MM.1S (cell line): ENCODE measurements around the gene RAPGEFL1.

Experiments used
- DNase-seq: peaks from one replicate; pipeline ENCODE4 v3.0.0-alpha.2; 2015
- H2AFZ ChIP-seq: fragments of 300-600 bp; sonication (generic); 2 replicates; pipeline ENCODE4 v1.6.0; 2016; ENCODE audit warnings: antibody characterized with exemption, low read length
- H3F3A ChIP-seq: fragments of 300-600 bp; sonication (generic); 2 replicates; pipeline ENCODE4 v1.6.1; 2016; ENCODE audit warnings: mild to moderate bottlenecking, antibody characterized with exemption, low read length, moderate library complexity, mixed read lengths; ENCODE audit not compliant: insufficient read depth
- H3K27ac ChIP-seq: fragments of 300-600 bp; sonication (generic); 2 replicates; pipeline ENCODE4 v1.5.1; 2016; ENCODE audit warnings: mild to moderate bottlenecking, low read length
- H3K27me3 ChIP-seq: fragments of 300-600 bp; sonication (generic); replicated peaks from 2 replicates; pipeline ENCODE4 v1.6.0; 2016; ENCODE audit warnings: low read length; ENCODE audit not compliant: insufficient read depth
- H3K36me3 ChIP-seq: fragments of 300-600 bp; sonication (generic); replicated peaks from 2 replicates; pipeline ENCODE4 v1.6.1; 2016; ENCODE audit warnings: mild to moderate bottlenecking, low read length, mixed read lengths; ENCODE audit not compliant: insufficient read depth
- H3K4me1 ChIP-seq: fragments of 300-600 bp; sonication (generic); 2 replicates; pipeline ENCODE4 v1.6.1; 2016; ENCODE audit warnings: low read length, mixed read lengths
- H3K4me2 ChIP-seq: fragments of 300-600 bp; sonication (generic); 2 replicates; pipeline ENCODE4 v1.6.0; 2016; ENCODE audit warnings: low read depth, low read length
- H3K4me3 ChIP-seq: fragments of 300-600 bp; sonication (generic); 2 replicates; pipeline ENCODE4 v1.5.1; 2016; ENCODE audit warnings: low read length, mixed read lengths
- H3K79me2 ChIP-seq: fragments of 300-600 bp; sonication (generic); 2 replicates; pipeline ENCODE4 v1.6.1; 2016; ENCODE audit warnings: mixed run types, low read length, mixed read lengths
- H3K9ac ChIP-seq: fragments of 300-600 bp; sonication (generic); 2 replicates; pipeline ENCODE4 v1.6.1; 2016; ENCODE audit warnings: low read length, mixed read lengths
- H3K9me2 ChIP-seq: fragments of 300-600 bp; sonication (generic); replicated peaks from 2 replicates; pipeline ENCODE4 v1.6.1; 2016; ENCODE audit warnings: mild to moderate bottlenecking, low read length, mixed read lengths; ENCODE audit not compliant: insufficient read depth
- H3K9me3 ChIP-seq: fragments of 300-600 bp; sonication (generic); replicated peaks from 2 replicates; pipeline ENCODE4 v1.6.1; 2016; ENCODE audit warnings: mild to moderate bottlenecking, low read length, mixed read lengths; ENCODE audit not compliant: insufficient read depth
- H4K20me1 ChIP-seq: fragments of 300-600 bp; sonication (generic); 2 replicates; pipeline ENCODE4 v1.6.1; 2016; ENCODE audit warnings: mild to moderate bottlenecking, low read length, moderate library complexity, mixed read lengths; ENCODE audit not compliant: insufficient read depth
- CTCF ChIP-seq: fragments of 300-600 bp; sonication (generic); IDR thresholded peaks from 2 replicates; pipeline ENCODE4 v1.5.1; 2016; ENCODE audit warnings: antibody characterized with exemption, low read length, mixed read lengths
- EZH2 ChIP-seq: fragments of 300-600 bp; sonication (generic); optimal IDR thresholded peaks from 2 replicates; pipeline ENCODE3; 2017; ENCODE audit warnings: low read depth, mild to moderate bottlenecking, antibody characterized with exemption, low read length, mixed read lengths
- EZH2phosphoT487 ChIP-seq: fragments of 300-600 bp; sonication (generic); IDR thresholded peaks from 2 replicates; pipeline ENCODE4 v1.6.1; 2018; ENCODE audit warnings: antibody characterized with exemption, low read length

The RAPGEFL1 gene

DNA sequence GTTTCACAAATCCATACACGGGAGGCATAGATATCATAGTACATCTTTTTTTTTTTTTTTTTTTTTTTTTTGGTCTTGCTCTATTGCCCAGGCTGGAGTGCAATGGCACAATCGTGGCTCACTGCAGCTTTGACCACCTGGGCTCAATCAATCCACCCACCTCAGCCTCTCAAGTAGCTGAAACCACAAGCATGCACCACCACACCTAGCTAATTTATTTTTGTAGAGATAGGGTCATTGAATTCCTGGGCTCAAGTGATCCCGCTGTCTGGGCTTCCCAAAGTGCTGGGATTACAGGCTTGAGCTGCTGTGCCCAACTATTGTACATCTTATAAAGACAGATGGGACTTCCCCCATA lies 3.5 kb upstream of the RAPGEFL1 start:
- no peaks in the 10 kb centered on the region; the same call in 1 of the 2 replicates for H3F3A ChIP-seq
- no peak overlapping the region for H3K27ac ChIP-seq
- DNase-seq, result no peak
- 0 out of 2 replicates have a peak, but pooled peaks cover 5% of the 10 kb centered on the region for H3K4me1 ChIP-seq
- no peak overlapping the region for H3K4me3 ChIP-seq
- H3K79me2 ChIP-seq, result no peaks in the 10 kb centered on the region
- H3K9me3 ChIP-seq, result no peaks in the 10 kb centered on the region
- no peak overlapping the region for H2AFZ ChIP-seq
- no peaks in the 10 kb centered on the region for H3K27me3 ChIP-seq
- H3K9ac ChIP-seq, result no peak overlapping the region
- H4K20me1 ChIP-seq, result no peaks in the 10 kb centered on the region
- H3K9me2 ChIP-seq, result no peaks in the 10 kb centered on the region
- no peaks in the 10 kb centered on the region; the same call in 1 of the 2 replicates for H3K36me3 ChIP-seq
- H3K4me2 ChIP-seq, result no peak overlapping the region
- no peak for TF ChIP-seq CTCF
- no peak for TF ChIP-seq EZH2phosphoT487
- TF ChIP-seq EZH2, result no peak

- Histone ChIP-seq H3K4me1 (0 out of 2 replicates have a peak, but pooled peaks cover 5% of the 10 kb centered on the region), H3K4me3 (no peak overlapping the region), H3K79me2 (no peaks in the 10 kb centered on the region), H4K20me1 (no peaks in the 10 kb centered on the region), H3K9ac (no peak overlapping the region), H3K27me3 (no peaks in the 10 kb centered on the region), H3K27ac (no peak overlapping the region), H3K9me2 (no peaks in the 10 kb centered on the region), H3K9me3 (no peaks in the 10 kb centered on the region), H3F3A (no peaks in the 10 kb centered on the region; the same call in 1 of the 2 replicates), H3K4me2 (no peak overlapping the region), H3K36me3 (no peaks in the 10 kb centered on the region; the same call in 1 of the 2 replicates), H2AFZ (no peak overlapping the region)
- no peak for DNase-seq
- TF ChIP-seq EZH2, result no peak
- TF ChIP-seq CTCF, result no peak
- TF ChIP-seq EZH2phosphoT487, result no peak
Measured at GRCh38 chr17:40174514-40174913, 2.8 kb upstream of the RAPGEFL1 start.

- H3K4me2 ChIP-seq, result no peak overlapping the region
- DNase-seq, result no peak
Measured at GRCh38 chr17:40175928-40176753, 1.1 kb upstream of the RAPGEFL1 start.

DNA sequence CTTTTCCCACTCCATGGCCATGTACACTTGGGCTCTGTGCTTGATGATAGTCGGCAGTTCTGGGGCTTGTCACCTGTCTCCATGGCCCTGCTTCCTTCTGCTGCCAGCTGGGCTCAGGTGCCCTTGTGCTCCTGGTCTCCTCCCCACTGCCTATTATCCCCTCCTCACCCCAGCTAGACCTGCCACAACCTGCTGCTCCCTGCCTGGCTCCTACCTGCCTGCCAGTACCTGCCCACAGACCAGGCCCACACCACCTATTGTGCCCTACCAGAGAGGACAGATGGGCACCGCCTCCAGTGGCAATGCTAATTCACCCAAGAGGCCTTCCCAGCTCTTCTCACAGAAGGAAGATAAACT lies 538 bp upstream of the RAPGEFL1 start:
- no peaks in the 10 kb centered on the region for H3K79me2 ChIP-seq
- no peak overlapping the region for H3K9ac ChIP-seq
- no peaks in the 10 kb centered on the region for H3K9me3 ChIP-seq
- TF ChIP-seq CTCF, result no peak
- no peak for TF ChIP-seq EZH2phosphoT487
- no peak for TF ChIP-seq EZH2
- H3K36me3 ChIP-seq, result no peaks in the 10 kb centered on the region
- no peaks in the 10 kb centered on the region for H3K9me2 ChIP-seq
- no peaks in the 10 kb centered on the region for H3K27me3 ChIP-seq
- H3F3A ChIP-seq, result no peaks in the 10 kb centered on the region; the same call in 1 of the 2 replicates
- H4K20me1 ChIP-seq, result no peaks in the 10 kb centered on the region
- no peak overlapping the region for H3K4me3 ChIP-seq
- peak overlapping the region; percentile 28; the same call in 1 of the 2 replicates for H2AFZ ChIP-seq
- no peak for DNase-seq
- H3K4me2 ChIP-seq, result peak overlapping the region; percentile 26; the same call in 1 of the 2 replicates
- no peak overlapping the region for H3K27ac ChIP-seq
- 0 out of 2 replicates have a peak, but pooled peaks cover 5% of the 10 kb centered on the region for H3K4me1 ChIP-seq

More at GRCh38 chr17:40175928-40176753, 1.1 kb upstream of the RAPGEFL1 start:
- H3K9me3 ChIP-seq, result no peaks in the 10 kb centered on the region
- H3K36me3 ChIP-seq, result no peaks in the 10 kb centered on the region
- H3F3A ChIP-seq, result no peaks in the 10 kb centered on the region; the same call in 1 of the 2 replicates
- H3K79me2 ChIP-seq, result no peaks in the 10 kb centered on the region
- 0 out of 2 replicates have a peak, but pooled peaks cover 5% of the 10 kb centered on the region for H3K4me1 ChIP-seq
- H3K27me3 ChIP-seq, result no peaks in the 10 kb centered on the region
- H4K20me1 ChIP-seq, result no peaks in the 10 kb centered on the region
- no peak overlapping the region for H3K4me3 ChIP-seq
- H2AFZ ChIP-seq, result no peak overlapping the region
- H3K9ac ChIP-seq, result no peak overlapping the region
- no peak overlapping the region for H3K27ac ChIP-seq
- TF ChIP-seq EZH2 (no peak), EZH2phosphoT487 (no peak)
- H3K9me2 ChIP-seq, result no peaks in the 10 kb centered on the region
